HepG2 (cell line): Measurements from ENCODE around the gene COX15. TPM values are rescaled to one million over a fixed set of nuclear protein-coding genes. Genes with fewer than 3 reads are reported as not detected.

Experiments
- AHR ChIP-seq: IDR thresholded peaks from 2 replicates; pipeline ENCODE4 v1.6.1; 2018; ENCODE audit warnings: missing genetic modification reagents, missing compliant biosample characterization
- ARNT ChIP-seq: fragments of 450-650 bp; IDR thresholded peaks from 2 replicates; pipeline ENCODE4 v1.6.1; 2017
- ARNTL ChIP-seq: sonication (generic); formaldehyde crosslinking; IDR thresholded peaks from 2 replicates; pipeline ENCODE4 v1.4.0; 2020; ENCODE audit warnings: mild to moderate bottlenecking, missing genetic modification reagents
- ATF5 ChIP-seq: sonication (generic); formaldehyde crosslinking; IDR thresholded peaks from 2 replicates; pipeline ENCODE4 v1.4.0; 2020; ENCODE audit warnings: mild to moderate bottlenecking, low read depth, missing genetic modification reagents
- BRF2 ChIP-seq: sonication (generic); formaldehyde crosslinking; IDR thresholded peaks from 2 replicates; pipeline ENCODE4 v1.8.1; 2022; ENCODE audit warnings: mild to moderate bottlenecking, missing genetic modification reagents
- CBX5 ChIP-seq: sonication (generic); formaldehyde crosslinking; IDR thresholded peaks from 2 replicates; pipeline ENCODE4 v1.4.0; 2020; ENCODE audit warnings: missing genetic modification reagents, borderline replicate concordance
- GFI1 ChIP-seq: sonication (generic); formaldehyde crosslinking; IDR thresholded peaks from 2 replicates; pipeline ENCODE4 v1.5.0; 2020; ENCODE audit warnings: missing genetic modification reagents, mild to moderate bottlenecking, borderline replicate concordance
- GPBP1L1 ChIP-seq: sonication (generic); formaldehyde crosslinking; IDR thresholded peaks from 2 replicates; pipeline ENCODE4 v1.5.0; 2020; ENCODE audit warnings: mild to moderate bottlenecking, missing genetic modification reagents
- GTF2F1 ChIP-seq: fragments of 150-350 bp; IDR thresholded peaks from 2 replicates; pipeline ENCODE4 v1.6.1; 2014; ENCODE audit warnings: low read length
- JUNB ChIP-seq: sonication (generic); formaldehyde crosslinking; IDR thresholded peaks from 2 replicates; pipeline ENCODE4 v1.8.0; 2022; ENCODE audit warnings: missing genetic modification reagents, mild to moderate bottlenecking, borderline replicate concordance
- NCOA2 ChIP-seq: sonication (generic); formaldehyde crosslinking; IDR thresholded peaks from 2 replicates; pipeline ENCODE4 v1.8.0; 2022; ENCODE audit warnings: inconsistent platforms
- NFKBIZ ChIP-seq: IDR thresholded peaks from 2 replicates; pipeline ENCODE4 v1.6.1; 2018; ENCODE audit warnings: missing genetic modification reagents, missing compliant biosample characterization
- NR3C1 ChIP-seq: sonication (generic); formaldehyde crosslinking; IDR thresholded peaks from 2 replicates; pipeline ENCODE4 v1.4.0; 2020; ENCODE audit warnings: missing genetic modification reagents
- SMAD9 ChIP-seq: sonication (generic); formaldehyde crosslinking; IDR thresholded peaks from 2 replicates; pipeline ENCODE4 v1.5.1; 2020; ENCODE audit warnings: mild to moderate bottlenecking, missing genetic modification reagents
- SNAPC5 ChIP-seq: sonication (generic); formaldehyde crosslinking; IDR thresholded peaks from 2 replicates; pipeline ENCODE4 v1.8.1; 2023; ENCODE audit warnings: mild to moderate bottlenecking, missing genetic modification reagents, borderline replicate concordance
- SOX6 ChIP-seq, 2 experiments: fragments of 450-650 bp in 1 of 2; sonication (generic) in 1 of 2; formaldehyde crosslinking in 1 of 2; IDR thresholded peaks; 2 replicates each; pipeline versions ENCODE4 v1.4.0 to v1.6.1; 2017 to 2020; ENCODE audit warnings: antibody characterized with exemption in 1 of 2, mild to moderate bottlenecking in 1 of 2, missing genetic modification reagents in 1 of 2
- SUZ12 ChIP-seq: fragments of 150-350 bp; IDR thresholded peaks from 2 replicates; pipeline ENCODE4 v1.6.1; 2014; ENCODE audit warnings: low read depth, low read length
- ZBTB49 ChIP-seq: sonication (generic); formaldehyde crosslinking; IDR thresholded peaks from 2 replicates; pipeline ENCODE4 v1.4.0; 2020; ENCODE audit warnings: missing genetic modification reagents, borderline replicate concordance
- ZFY ChIP-seq: sonication (generic); formaldehyde crosslinking; IDR thresholded peaks from 2 replicates; pipeline ENCODE4 v1.4.0; 2020; ENCODE audit warnings: missing genetic modification reagents
- ZNF770 ChIP-seq: sonication (generic); formaldehyde crosslinking; IDR thresholded peaks from 2 replicates; pipeline ENCODE4 v1.5.0; 2020; ENCODE audit warnings: mild to moderate bottlenecking, missing genetic modification reagents
- ZNF776 ChIP-seq: sonication (generic); formaldehyde crosslinking; IDR thresholded peaks from 2 replicates; pipeline ENCODE4 v1.4.0; 2020; ENCODE audit warnings: mild to moderate bottlenecking, missing genetic modification reagents
- ZSCAN9 ChIP-seq: IDR thresholded peaks from 2 replicates; pipeline ENCODE4 v1.6.1; 2016; ENCODE audit warnings: borderline replicate concordance
- polyA plus RNA-seq, 8 experiments: library from polyadenylated mRNA; depleted of rRNA in 3 of 8; stranded (reverse) in 7 of 8; unstranded in 1 of 8; fragments of >200 nt; fragmentation: Illumina TruSeq in 4 of 8; extraction: Trizol in 4 of 8; gene quantifications; 2 replicates each; pipeline versions ENCODE4 v1.2.1 to v1.2.3, GENCODE V29; 2011 to 2016; ENCODE audit warnings: low read depth in 4 of 8, missing spikeins in 1 of 8, mixed read lengths in 1 of 8; ENCODE audit not compliant: insufficient read depth in 1 of 8
- total RNA-seq, 5 experiments: library from RNA; depleted of rRNA; stranded (reverse); fragments of >200 nt; fragmentation: Illumina TruSeq; extraction: Trizol; gene quantifications; 2 replicates each; pipeline ENCODE4 v1.2.3, GENCODE V29; 2016; ENCODE audit warnings: low read depth in 1 of 5

Gene COX15
- total and polyA plus RNA-seq, 2 of the 13 experiments (the other 11 are each of a cell fraction or from before 2014, with no cell fraction given) = 19.2 to 44.7 TPM

- peak; percentile 22 for TF ChIP-seq NCOA2 (CRISPR knock-in tag)
- TF ChIP-seq SMAD9 = no peak
- TF ChIP-seq SNAPC5 (CRISPR knock-in tag) = no peak
- TF ChIP-seq ZFY (CRISPR knock-in tag) = peak; percentile 69
- TF ChIP-seq GPBP1L1 (CRISPR knock-in tag) = no peak
- no peak; the same call in 1 of the 2 replicates for TF ChIP-seq ZNF776 (CRISPR knock-in tag)
- TF ChIP-seq ZBTB49 = peak; percentile 1; the same call in 1 of the 2 replicates
- peak; percentile 73 for TF ChIP-seq BRF2 (CRISPR knock-in tag)
- TF ChIP-seq GTF2F1 = no peak
- TF ChIP-seq SUZ12 = no peak
- no peak for TF ChIP-seq SOX6 (IDR thresholded peaks at IDR 0.05)
- TF ChIP-seq SOX6 (CRISPR knock-in tag; IDR thresholded peaks at IDR 0.05) = peak; percentile 61; the same call in 1 of the 2 replicates
- no peak for TF ChIP-seq ATF5
- no peak for TF ChIP-seq ARNT
- TF ChIP-seq NR3C1 (CRISPR knock-in tag) = no peak
- TF ChIP-seq ZSCAN9 (CRISPR knock-in tag) = peak; percentile 17; the same call in 1 of the 2 replicates
- TF ChIP-seq ZNF770 (CRISPR knock-in tag) = peak; percentile 9; the same call in 1 of the 2 replicates
- peak; percentile 40; the same call in 1 of the 2 replicates for TF ChIP-seq ARNTL (CRISPR knock-in tag)
- TF ChIP-seq GFI1 = no peak; the same call in 1 of the 2 replicates
- TF ChIP-seq AHR (CRISPR knock-in tag) = peak; percentile 59
- TF ChIP-seq JUNB = no peak
- peak; percentile 49; the same call in 1 of the 2 replicates for TF ChIP-seq CBX5 (CRISPR knock-in tag)
- no peak for TF ChIP-seq NFKBIZ (CRISPR knock-in tag)
Measured at GRCh38 chr10:99732033-99732842, at the start of gene COX15, which contains the start of gene CUTC (continued).
